K562 (cell line): ENCODE results near the gene RRAD. TPM values are rescaled to one million over a fixed set of nuclear protein-coding genes. Genes with fewer than 3 reads are reported as not detected.

Experiments
- ESRRB ChIP-seq: fragments of 250-450 bp; sonication (Bioruptor Pico); IDR thresholded peaks from 2 replicates; pipeline ENCODE4 v1.5.0; 2020; ENCODE audit warnings: mild to moderate bottlenecking, moderate library complexity, borderline replicate concordance
- LEF1 ChIP-seq: fragments of 450-650 bp; IDR thresholded peaks from 2 replicates; pipeline ENCODE4 v1.6.1; 2016; ENCODE audit warnings: mild to moderate bottlenecking
- MEF2D ChIP-seq: conservative IDR thresholded peaks from 2 replicates; pipeline ENCODE4 v1.6.1; 2016; ENCODE audit warnings: low read depth, missing genetic modification characterization, missing compliant biosample characterization
- MEIS2 ChIP-seq: fragments of 450-650 bp; IDR thresholded peaks from 2 replicates; pipeline ENCODE4 v1.6.1; 2014; ENCODE audit warnings: mild to moderate bottlenecking; ENCODE audit not compliant: partially characterized antibody
- SOX6 ChIP-seq: fragments of 450-650 bp; IDR thresholded peaks from 2 replicates; pipeline ENCODE4 v1.6.1; 2014; ENCODE audit warnings: mild to moderate bottlenecking
- TCF7L2 ChIP-seq: fragments of 150-350 bp; IDR thresholded peaks from 2 replicates; pipeline ENCODE4 v1.6.1; 2016; ENCODE audit warnings: low read depth, mild to moderate bottlenecking, low read length, moderate library complexity
- ZNF263 ChIP-seq: sonication (generic); formaldehyde crosslinking; IDR thresholded peaks from 2 replicates; pipeline ENCODE4 v1.8.0; 2022; ENCODE audit warnings: mild to moderate bottlenecking, missing genetic modification reagents, borderline replicate concordance
- ZNF561 ChIP-seq: fragments of 450-650 bp; formaldehyde crosslinking; conservative IDR thresholded peaks from 2 replicates; pipeline ENCODE4 v1.4.0; 2020; ENCODE audit warnings: mild to moderate bottlenecking, moderate library complexity
- ZNF75A ChIP-seq: fragments of 450-650 bp; formaldehyde crosslinking; IDR thresholded peaks from 2 replicates; pipeline ENCODE4 v1.4.0; 2020; ENCODE audit warnings: mild to moderate bottlenecking
- polyA plus RNA-seq, 8 experiments: library from polyadenylated mRNA; depleted of rRNA in 4 of 8; stranded (reverse) in 5 of 8; unstranded in 3 of 8; fragments of >200 nt; fragmentation: Nextera tagmentation in 2 of 8; fragmentation: Illumina TruSeq in 1 of 8; extraction: Ambion mirVana in 2 of 8; extraction: Trizol in 1 of 8; gene quantifications; 2 replicates each; pipeline versions ENCODE4 v1.2.1 to v1.2.3, GENCODE V29; 2011 to 2014; ENCODE audit warnings: inconsistent platforms in 1 of 8, missing spikeins in 1 of 8
- total RNA-seq, 7 experiments: library from RNA; depleted of rRNA in 6 of 7; stranded (reverse); fragments of >200 nt in 6 of 7; fragmentation: Illumina TruSeq in 2 of 7; extraction: Trizol in 2 of 7; gene quantifications; 2 replicates each; pipeline versions ENCODE4 v1.2.1 to v1.2.3, GENCODE V29; 2011 to 2021; ENCODE audit warnings: low replicate concordance in 1 of 7
- TF ChIP-seq, protein P1 (sequence below): sonication (generic); formaldehyde crosslinking; IDR thresholded peaks from 2 replicates; pipeline ENCODE4 v1.8.0; 2022; ENCODE audit warnings: mild to moderate bottlenecking, missing genetic modification reagents, borderline replicate concordance
- TF ChIP-seq, protein P2 (sequence below), 2 experiments: IDR thresholded peaks; 2 replicates each; pipeline ENCODE4 v1.6.1; 2011; ENCODE audit warnings: borderline replicate concordance in 1 of 2, control low read depth in 1 of 2, low read depth in 1 of 2, low read length in 1 of 2, mild to moderate bottlenecking in 1 of 2, mixed read lengths in 1 of 2, moderate library complexity in 1 of 2; ENCODE audit not compliant: insufficient read depth in 1 of 2, insufficient read length in 1 of 2, poor library complexity in 1 of 2, severe bottlenecking in 1 of 2; ENCODE audit errors: extremely low read depth in 1 of 2
- TF ChIP-seq, protein P3 (sequence below): IDR thresholded peaks from 2 replicates; pipeline ENCODE4 v1.6.1; 2011; ENCODE audit warnings: borderline replicate concordance, low read depth, mild to moderate bottlenecking, moderate library complexity, low read length; ENCODE audit not compliant: insufficient read depth, poor library complexity, severe bottlenecking
- TF ChIP-seq, protein P4 (sequence below): fragments of 250-450 bp; sonication (Bioruptor Pico); IDR thresholded peaks from 2 replicates; pipeline ENCODE4 v1.5.0; 2021; ENCODE audit warnings: mild to moderate bottlenecking, moderate library complexity

RRAD gene
- total and polyA plus RNA-seq, 9 of the 15 experiments (the other 6 are each of a cell fraction or from before 2014, with no cell fraction given) = 0.09 to 0.20 (median 0.13) TPM; not detected in 5

DNA sequence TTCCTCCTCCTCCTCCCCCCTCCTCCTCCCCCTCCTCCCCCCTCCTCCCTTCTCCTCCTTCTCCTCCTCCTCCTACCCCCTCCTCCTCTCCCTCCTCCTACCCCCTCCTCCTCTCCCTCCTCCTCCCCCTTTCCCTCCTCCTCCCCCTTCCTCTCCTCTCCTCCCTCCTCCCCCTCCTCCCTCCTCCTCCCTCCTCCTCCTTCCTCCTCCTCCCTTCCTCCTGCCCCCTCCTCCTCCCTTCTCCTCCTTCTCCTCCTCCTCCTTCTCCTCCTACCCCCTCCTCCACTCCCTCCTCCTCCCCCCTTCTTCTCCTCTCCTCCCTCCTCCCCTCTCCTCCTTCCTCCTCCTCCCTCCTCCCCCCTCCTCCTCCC lies 51.7 kb downstream of the RRAD start (continued):
- TF ChIP-seq ESRRB (CRISPR knock-in tag) (no peak), SOX6 (no peak), LEF1 (no peak), TCF7L2 (no peak), MEIS2 (no peak), ZNF561 (CRISPR knock-in tag) (no peak), ZNF75A (CRISPR knock-in tag) (no peak), MEF2D (no peak), ZNF263 (CRISPR knock-in tag) (peak; percentile 95)
- TF ChIP-seq, protein P1, sequence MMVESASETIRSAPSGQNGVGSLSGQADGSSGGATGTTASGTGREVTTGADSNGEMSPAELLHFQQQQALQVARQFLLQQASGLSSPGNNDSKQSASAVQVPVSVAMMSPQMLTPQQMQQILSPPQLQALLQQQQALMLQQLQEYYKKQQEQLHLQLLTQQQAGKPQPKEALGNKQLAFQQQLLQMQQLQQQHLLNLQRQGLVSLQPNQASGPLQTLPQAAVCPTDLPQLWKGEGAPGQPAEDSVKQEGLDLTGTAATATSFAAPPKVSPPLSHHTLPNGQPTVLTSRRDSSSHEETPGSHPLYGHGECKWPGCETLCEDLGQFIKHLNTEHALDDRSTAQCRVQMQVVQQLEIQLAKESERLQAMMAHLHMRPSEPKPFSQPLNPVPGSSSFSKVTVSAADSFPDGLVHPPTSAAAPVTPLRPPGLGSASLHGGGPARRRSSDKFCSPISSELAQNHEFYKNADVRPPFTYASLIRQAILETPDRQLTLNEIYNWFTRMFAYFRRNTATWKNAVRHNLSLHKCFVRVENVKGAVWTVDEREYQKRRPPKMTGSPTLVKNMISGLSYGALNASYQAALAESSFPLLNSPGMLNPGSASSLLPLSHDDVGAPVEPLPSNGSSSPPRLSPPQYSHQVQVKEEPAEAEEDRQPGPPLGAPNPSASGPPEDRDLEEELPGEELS = no peak
- TF ChIP-seq, protein P2, sequence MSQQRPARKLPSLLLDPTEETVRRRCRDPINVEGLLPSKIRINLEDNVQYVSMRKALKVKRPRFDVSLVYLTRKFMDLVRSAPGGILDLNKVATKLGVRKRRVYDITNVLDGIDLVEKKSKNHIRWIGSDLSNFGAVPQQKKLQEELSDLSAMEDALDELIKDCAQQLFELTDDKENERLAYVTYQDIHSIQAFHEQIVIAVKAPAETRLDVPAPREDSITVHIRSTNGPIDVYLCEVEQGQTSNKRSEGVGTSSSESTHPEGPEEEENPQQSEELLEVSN (IDR thresholded peaks at IDR 0.05; ENCODE audit: borderline replicate concordance in 1 of 2, extremely low read depth in 1 of 2, insufficient read depth in 1 of 2, insufficient read length in 1 of 2, low read depth in 1 of 2, low read length in 1 of 2, poor library complexity in 1 of 2, severe bottlenecking in 1 of 2) = no peak
- TF ChIP-seq, protein P3, sequence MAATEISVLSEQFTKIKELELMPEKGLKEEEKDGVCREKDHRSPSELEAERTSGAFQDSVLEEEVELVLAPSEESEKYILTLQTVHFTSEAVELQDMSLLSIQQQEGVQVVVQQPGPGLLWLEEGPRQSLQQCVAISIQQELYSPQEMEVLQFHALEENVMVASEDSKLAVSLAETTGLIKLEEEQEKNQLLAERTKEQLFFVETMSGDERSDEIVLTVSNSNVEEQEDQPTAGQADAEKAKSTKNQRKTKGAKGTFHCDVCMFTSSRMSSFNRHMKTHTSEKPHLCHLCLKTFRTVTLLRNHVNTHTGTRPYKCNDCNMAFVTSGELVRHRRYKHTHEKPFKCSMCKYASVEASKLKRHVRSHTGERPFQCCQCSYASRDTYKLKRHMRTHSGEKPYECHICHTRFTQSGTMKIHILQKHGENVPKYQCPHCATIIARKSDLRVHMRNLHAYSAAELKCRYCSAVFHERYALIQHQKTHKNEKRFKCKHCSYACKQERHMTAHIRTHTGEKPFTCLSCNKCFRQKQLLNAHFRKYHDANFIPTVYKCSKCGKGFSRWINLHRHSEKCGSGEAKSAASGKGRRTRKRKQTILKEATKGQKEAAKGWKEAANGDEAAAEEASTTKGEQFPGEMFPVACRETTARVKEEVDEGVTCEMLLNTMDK = no peak
- TF ChIP-seq, protein P4, sequence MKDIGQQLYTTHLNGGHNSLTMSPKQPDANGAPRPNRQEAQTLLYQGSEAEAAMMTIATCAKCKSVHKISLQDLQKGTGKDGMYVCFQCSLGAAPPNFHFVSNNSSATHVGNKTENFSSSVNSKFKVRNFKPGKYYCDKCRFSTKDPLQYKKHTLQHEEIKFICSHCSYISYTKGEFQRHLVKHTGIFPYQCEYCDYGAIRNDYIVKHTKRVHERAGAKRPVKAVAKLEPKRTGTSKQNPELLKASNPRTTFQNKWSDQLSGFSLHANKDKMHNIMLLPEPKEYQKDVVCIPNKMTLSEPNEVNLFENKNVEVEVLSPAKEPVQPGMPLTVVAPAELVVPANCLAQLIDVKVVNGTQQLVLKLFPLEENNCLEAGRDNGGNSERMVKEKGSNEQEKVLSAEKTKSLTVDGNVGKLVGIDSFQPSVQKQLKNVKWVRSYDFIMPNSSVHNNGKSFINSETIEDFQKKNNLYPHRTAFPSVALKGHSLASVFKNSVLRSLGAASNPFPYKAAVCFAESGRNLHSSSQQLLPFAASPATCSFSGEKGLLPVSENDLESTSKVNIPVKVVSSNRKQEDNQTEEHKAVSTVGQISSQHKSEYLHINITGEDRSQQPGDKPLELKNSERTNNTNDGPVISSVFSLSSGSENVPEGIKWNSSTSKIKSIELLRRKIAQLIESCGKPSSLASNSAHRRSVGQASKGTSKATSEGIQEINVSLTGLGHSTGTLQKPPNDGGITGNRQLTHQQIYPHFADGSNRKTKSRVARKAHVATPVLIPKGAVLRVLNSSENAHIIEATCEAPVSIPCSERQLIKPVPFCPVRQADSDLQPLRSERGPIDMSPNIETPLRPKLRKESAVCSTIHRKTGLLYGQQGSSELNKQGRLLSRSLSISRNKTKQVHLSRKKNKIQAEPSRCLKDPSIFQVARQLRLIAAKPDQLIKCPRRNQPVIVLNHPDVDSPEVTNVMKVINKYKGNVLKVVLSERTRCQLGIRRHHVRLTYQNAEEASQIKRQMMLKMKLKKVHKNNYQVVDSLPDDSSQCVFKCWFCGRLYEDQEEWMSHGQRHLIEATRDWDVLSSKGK (CRISPR knock-in tag) = no peak
- TF ChIP-seq, all 486 proteins: peak for 3
